HS-5 (cell line): ENCODE data around the gene FANCE.

Source experiments
- DNase-seq: peaks from one replicate; pipeline ENCODE4 v3.0.0-alpha.2; 2012; ENCODE audit warnings: low read depth

Gene FANCE, protein sequence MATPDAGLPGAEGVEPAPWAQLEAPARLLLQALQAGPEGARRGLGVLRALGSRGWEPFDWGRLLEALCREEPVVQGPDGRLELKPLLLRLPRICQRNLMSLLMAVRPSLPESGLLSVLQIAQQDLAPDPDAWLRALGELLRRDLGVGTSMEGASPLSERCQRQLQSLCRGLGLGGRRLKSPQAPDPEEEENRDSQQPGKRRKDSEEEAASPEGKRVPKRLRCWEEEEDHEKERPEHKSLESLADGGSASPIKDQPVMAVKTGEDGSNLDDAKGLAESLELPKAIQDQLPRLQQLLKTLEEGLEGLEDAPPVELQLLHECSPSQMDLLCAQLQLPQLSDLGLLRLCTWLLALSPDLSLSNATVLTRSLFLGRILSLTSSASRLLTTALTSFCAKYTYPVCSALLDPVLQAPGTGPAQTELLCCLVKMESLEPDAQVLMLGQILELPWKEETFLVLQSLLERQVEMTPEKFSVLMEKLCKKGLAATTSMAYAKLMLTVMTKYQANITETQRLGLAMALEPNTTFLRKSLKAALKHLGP

DNA sequence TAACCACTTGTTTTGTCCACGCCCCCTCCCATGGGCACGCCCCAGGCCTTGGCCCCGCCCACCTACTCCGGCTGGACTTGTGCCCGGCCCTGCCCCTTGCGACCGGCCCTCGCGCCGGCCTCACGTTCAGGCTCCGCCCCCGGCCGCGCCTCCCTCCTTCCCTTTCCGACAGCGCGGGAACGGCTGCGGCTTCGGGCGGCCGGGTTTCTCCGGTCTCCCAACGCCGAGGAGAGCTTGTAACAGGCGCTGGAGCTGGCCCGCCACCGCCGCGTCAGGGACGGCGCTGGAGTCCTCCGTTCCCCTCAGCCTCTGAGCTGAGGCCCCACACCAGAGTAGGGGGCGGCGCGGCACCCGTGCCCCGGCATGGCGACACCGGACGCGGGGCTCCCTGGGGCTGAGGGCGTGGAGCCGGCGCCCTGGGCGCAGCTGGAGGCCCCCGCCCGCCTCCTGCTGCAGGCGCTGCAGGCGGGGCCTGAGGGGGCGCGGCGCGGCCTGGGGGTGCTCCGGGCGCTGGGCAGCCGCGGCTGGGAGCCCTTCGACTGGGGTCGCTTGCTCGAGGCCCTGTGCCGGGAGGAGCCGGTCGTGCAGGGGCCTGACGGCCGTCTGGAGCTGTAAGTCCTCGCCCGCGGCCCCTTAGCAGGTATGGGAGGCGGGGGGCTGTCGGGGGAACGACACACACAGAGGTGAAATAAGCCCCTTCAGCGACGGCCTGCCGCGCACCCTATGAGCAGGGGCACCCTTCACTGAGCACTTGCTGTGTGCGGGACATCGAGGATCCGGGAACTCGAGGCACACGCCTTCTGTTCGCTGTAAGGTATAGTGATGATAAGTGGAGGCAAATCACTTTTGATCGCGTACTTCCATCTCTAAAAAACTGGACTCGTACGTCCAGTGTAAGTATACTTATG is at the start of gene FANCE:
TSS of gene FANCE (plus strand) at position 156 of the 908 bp plus-strand sequence. CDS start at position 364, 208 bp downstream.
- DNase-seq: no peak

DNA sequence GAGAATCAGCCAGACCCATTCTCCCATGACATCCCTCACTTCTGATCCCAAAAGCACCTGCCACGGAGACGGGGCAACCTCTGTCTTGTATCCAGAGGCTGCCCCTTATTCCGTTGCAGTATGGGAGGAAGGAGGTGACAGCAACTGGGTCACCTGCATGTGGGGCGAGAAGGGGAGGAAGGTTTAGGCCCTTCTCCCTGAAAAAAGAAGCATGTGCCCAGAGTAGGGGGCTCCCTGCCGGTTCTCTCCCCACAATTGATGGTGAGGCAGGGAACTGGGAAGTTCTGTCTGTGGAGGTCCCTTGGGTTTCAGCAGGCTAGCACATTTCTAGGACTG is 49.3 kb upstream of the FANCE start:
- DNase-seq: no peak

DNA sequence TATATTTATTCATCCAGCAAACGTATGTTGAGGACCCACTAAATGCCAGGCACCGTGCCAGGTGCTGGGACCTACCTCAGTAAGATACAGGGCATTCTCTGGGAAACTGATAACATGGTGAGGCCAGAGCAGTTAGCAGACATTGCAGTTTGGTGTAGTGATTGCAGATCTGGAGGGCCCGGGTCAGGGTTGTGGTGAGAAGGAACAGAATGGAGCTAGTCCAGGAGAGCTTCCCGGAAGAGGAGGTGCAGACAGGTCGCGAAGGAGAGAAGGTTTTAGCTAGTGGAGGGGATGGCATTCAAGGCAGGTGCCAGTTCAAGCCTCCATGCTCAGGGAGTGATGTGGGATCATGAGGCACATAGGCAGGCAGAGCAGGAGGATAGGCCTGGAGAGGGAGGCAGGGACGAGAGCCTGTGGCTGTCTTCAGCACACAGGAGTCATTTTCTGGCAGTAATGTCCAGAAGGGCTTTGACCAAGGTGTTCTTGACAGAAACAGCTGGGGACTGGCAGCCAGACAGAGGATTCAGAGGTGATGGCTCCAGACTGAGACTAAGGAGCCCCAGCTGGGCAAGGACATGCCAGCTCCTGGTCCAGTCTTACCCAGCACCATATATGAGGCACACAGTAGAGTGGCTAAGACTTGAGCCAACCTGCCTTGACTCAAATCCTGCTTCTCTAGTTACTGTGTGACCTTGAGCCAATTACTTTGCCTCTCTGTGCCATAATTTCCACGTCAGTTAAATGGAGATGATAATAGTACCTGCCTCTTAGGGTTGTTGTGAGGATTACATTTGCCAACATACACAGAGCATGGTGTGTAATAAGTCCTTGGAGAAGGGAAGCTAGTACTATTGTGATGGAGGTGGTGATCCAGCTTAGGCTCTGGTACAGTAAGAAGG is 48.3 kb upstream of the FANCE start:
- DNase-seq: no peak

DNA sequence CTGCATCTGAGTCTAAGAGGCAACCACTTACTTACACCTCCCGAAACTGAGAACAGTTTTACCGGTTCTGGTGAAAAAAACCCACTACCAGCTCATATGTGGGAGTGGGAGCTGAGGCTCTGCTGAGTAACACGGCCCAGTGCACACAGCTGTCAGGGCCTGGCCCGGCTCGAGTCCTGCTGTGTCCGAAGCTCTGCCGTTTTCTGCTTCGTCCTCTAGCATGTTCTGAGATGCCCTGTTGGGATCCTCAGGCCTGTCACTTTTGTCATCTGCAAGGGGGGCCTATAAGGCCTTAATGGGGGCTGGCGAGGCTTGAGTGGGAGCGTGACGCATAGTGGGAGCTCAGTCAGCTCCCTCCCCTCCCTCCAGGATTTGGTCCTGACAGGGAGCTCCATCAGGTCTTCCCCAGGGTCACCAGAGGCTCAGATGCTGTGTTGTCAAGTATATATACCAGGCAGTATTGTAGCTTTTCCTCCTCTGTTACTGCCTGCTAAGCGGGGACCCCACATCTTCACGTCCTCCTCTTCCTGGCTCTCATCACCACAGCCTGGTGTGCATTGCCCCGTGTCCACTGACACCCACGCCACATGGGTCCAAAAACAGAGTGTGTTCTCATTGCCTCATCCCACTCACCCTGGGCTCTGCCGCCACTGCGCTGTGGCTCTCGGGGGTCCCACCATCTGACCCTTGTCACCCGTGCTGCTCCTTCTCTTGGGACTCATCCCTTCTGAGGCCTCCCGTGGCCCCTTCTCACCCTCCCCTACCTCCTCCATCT is 45.2 kb upstream of the FANCE start:
- DNase-seq: no peak

DNA sequence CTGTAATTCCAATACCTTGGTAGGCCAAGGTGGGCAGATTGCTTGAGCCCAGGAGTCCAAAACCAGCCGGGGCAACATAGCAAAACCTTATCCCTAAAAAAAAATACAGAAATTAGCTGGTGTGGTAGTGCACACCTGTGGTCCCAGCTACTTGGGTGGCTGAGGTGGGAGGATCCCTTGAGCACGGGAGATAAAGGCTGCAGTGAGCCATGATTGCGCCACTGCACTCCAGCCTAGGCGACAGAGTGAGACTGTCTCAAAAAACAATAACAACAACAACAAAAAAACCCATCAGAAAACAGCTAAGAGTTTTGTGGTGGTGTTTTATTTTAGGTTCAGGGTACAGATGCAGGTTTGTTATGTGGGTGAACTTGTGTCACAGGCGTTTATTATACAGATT is 42.9 kb upstream of the FANCE start:
- no peak for DNase-seq

DNA sequence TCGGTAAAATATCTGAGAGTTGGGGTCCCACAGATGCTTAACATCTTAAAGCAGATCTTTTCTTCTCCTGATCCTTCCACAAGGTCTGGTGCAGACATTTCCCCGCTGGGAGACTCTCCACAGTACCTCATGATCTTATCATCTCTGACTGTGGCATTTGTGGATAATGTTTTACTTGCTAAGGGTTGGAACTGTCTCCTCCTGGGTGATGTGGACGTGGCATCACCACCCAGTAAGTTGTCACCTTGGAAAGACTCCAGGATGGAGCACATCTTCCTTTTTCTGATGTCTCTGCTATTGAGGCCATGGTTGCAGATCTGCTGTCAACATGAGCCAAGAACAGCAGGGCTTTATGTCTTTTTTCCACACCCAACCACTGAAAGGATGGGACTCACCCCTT is 42.0 kb upstream of the FANCE start:
- no peak for DNase-seq

DNA sequence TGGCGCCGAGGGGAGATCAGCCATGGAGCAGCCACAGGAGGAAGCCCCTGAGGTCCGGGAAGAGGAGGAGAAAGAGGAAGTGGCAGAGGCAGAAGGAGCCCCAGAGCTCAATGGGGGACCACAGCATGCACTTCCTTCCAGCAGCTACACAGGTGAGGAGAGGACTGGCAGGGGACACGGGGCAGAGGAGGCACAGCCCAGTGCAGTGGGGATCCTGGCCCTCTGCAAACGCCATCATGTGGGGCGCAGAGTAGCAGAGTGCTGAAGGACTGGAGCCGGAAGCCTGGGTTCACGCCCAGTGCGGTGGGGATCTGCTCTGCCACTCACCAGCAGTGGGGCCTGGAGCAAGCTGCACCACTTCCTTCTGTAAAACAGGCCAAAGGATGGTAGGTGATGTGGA is 41.1 kb upstream of the FANCE start:
- no peak for DNase-seq

DNA sequence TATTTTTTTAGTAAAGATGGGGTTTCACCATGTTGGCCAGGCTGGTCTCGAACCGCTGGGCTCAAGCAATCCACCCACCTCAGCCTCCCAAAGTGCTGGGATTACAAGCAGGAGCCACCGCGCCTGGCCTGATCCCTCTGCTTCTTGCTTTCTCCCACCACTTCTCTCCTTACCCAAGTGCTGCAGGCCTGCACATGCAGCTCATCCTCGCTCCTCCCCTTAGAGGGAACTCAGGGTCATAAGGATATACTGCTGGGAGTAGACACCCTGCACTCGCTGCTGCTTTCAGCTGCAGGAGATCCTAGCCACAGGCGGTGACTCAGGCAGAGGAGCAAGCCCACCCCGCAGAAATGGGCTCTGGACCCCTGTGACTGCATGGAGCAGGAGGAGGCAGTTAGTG is 40.0 kb upstream of the FANCE start:
- DNase-seq: no peak

DNA sequence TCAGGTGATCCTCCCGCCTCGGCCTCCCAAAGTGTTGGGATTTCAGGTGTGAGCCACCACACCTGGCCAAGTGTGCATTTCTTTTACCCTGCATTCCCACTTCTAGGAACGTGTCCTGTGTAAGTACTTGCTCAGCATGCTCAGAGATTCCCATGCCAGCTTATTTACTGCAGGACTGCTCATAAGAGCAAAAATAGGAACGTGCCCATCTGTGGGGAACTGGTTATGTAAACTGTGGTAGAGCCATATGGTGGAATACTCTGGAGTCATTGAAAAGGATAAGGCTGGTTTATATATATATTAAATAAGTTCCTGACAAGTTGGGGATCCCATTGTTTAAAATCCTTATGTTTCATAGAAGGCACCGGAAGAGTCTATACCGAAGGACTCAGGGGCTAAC is 38.2 kb upstream of the FANCE start:
- DNase-seq: no peak

DNA sequence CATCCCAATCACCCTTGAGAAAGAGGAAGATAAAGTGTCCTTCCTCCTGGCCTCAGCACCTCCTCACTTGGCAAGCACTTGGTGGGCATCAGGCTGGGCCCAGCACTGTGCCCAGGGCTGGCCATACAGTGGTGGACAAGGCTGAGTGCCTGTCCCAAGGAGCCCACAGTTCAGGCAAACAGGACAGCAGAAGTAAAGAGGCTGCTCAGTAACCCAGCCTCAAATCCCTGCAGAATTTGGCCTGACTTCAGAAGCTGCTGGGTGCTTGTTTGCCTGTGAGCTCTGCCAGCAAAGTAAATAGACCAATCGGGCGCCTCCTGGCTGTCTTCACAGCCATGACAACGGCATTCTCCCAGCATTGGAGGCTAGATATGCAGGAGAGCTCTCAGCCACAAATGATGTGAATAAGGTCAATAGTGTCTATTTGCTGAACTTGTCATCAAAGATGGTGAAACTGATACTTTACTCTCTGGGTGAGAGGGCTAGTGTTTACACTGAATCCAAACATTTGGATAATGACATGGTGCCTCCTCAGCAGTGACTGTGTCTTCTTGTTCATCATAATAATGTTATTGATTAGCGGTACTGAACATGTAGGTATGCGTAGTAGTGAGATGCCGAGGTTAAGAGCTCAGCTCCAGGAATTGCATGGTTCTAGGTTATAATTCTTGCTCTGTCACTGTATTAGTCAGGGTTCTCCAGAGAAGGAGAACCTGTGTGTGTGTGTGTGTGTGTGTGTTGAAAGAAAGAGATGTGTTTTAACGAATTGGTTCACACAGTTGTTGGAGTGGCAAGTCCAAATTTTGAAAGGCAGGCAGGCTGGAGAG is 36.9 kb upstream of the FANCE start:
- DNase-seq: no peak

DNA sequence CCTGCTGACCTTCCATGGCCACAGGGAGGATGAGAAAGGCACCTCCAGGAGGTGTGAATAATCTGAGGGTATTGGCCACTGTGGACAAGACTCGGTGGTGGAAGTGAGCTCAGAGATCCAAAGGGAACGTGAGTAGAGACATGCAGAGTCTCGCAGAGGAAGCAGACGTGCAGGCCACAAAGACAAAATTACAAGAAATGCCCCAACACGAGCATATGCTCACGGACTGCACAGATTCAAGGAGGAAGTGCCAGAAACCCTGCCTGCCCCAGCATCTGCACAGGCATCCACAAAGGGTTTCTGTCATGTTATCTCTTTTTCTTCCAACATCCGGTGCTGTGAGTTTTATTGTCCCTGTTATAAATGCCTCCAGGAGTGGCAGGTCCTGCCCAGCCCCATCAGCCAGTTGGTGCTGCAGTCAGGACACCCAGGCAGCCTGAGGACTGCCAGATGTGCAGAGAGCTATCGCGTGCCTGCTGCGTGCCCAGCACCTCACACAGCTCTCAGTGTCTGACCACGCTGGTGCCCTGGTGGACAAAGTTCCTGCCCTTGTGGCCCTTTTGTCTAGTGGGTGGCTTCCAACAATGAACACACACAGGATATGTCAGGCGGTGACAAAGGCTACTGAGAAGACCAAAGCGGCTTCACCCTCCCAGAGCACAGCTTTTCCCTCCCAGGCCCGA is 34.0 kb upstream of the FANCE start:
- DNase-seq: no peak

DNA sequence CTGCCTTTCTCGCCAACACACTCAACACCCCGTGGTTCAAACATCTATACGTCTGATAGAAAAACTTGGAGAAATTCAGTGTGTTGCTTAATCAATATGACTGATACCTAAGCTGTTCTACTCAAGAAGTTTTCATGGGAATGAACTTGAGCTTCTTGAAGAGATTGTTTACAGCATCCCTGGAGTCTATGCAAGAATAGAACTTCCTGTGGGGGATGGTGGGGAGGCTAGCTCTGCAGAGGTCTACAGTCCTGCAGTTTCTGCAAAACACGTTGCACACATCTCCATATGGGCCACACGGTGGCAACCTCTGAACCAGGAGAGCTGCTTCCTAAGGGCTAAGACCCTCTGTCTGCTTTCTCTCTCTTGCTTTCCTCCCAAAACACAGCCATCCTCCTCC is 32.7 kb upstream of the FANCE start:
- DNase-seq: no peak

DNA sequence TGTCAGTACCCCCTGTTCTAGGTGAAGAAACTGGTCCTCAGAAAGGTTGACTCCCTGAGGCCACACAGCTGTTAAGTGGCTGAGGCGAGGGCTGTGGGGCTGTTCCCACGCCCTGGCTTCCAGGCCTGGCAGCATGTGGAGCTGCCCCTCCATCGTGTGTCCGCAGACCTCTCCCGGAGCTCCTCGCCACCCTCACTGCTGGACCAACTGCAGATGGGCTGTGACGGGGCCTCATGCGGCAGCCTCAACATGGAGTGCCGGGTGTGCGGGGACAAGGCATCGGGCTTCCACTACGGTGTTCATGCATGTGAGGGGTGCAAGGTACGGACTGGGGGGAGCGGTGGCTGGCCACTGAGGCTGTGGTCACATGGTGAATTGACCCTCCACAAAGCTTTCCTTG is 32.2 kb upstream of the FANCE start:
- DNase-seq: no peak

DNA sequence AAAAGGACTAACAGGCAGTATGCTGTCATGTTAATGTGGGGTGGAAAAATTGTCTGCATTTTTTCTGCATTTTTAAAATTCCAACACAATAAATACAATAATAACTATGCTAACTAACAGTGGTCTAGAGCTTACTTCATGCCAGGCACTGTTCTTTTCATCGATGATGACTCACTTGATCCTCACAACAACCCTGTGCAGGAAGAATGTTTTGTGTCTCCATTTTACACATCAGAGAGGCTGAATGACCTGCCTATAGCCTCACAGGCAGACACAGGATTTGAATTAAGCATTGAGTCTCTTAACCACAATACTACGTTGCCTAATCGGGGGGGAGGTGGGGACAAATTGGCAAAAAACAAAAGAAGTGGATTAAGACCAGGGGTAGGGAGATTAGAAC is 26.9 kb upstream of the FANCE start:
- DNase-seq: peak; percentile 86

DNA sequence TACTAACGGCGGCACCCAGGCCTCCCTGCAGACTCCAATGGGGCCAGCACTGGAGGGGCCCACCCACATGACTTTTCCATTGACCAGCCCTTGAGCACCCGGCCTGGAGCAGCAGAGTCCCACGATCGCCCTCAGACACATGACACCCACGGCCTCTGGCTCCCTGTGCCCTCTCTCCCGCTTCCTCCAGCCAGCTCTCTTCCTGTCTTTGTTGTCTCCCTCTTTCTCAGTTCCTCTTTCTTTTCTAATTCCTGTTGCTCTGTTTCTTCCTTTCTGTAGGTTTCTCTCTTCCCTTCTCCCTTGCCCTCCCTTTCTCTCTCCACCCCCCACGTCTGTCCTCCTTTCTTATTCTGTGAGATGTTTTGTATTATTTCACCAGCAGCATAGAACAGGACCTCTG is 26.1 kb upstream of the FANCE start:
- no peak for DNase-seq

DNA sequence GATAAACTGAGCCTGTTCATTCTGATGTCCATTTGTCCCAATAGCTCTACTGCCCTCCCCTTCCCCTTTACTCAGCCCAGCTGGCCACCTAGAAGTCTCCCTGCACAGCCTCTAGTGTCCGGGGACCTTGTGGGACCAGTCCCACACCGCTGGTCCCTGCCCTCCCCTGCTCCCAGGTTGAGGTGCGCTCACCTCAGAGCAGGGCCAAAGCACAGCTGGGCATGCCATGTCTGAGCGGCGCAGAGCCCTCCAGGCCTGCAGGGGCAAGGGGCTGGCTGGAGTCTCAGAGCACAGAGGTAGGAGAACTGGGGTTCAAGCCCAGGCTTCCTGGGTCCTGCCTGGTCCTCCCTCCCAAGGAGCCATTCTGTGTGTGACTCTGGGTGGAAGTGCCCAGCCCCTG is 24.7 kb upstream of the FANCE start:
- no peak for DNase-seq

DNA sequence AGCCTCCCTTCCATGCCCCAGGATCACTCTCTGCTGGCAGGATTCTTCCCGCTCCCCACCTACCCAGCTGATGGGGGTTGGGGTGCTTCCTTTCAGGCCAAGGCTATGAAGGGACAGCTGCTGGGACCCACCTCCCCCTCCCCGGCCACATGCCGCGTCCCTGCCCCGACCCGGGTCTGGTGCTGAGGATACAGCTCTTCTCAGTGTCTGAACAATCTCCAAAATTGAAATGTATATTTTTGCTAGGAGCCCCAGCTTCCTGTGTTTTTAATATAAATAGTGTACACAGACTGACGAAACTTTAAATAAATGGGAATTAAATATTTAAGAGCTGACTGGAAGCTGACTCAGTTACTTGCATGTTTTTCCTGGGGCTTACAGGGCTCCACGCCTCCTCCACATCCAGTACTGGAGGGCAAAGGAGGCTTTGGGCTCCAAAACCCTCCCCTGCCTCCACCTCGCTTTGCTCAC is 24.3 kb upstream of the FANCE start:
- DNase-seq: peak; percentile 84

DNA sequence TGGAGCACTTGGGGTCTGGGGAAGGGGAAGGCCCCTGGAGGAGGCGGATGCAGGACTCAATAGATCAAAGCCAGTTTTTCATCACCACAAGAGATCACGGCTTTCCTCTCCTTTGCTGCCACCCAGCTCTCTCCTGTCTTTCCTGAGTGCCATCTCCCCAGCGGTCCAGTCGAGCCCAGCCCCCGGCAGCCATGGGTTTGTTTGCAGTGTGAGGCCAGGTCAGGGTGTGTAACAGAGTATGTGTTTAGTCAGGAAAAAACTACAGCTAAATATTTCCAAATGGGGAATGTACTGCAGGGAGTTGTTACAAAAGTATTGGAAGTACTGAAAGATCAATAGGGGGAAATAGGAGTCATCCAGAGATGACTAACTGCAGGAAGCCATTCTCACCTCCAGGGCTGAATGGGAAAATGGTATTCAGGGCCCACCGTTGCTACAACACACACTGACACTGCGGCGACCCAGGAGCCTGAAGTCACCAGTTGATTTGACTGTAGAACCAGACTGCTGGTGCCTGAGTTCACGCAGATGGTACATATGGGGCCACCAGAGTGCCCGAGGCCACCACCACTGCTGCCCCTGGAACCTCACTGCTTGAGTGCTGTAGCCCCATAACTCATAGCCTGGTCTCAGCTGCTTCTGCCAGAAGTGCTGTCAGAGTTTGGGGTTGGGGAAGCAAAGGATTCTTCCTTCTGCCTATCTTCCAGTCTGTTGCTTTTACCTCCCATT is 23.6 kb upstream of the FANCE start:
- DNase-seq: peak; percentile 50

DNA sequence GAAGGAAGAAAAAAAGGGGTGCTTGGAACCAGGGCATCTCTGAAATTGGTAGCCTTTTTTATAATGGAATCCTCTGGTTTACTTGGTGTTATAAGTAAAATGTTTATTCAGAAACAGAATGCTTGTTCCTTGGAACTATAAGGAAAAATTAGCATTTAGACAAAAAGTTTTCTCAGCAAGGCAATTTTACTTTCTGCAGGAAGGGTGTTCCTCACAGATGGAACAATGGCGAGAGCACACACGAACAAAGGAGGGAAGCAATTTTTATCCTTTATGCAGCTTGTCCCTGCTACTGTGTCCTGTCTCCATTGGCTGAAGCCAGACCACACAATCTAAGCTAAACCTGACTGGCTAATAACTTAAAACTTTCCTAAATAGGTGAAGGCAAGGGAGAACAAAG is 22.7 kb upstream of the FANCE start:
- DNase-seq: no peak
